ENCODE results near the gene L3MBTL4. TPM values are rescaled to one million over a fixed set of nuclear protein-coding genes. Genes with fewer than 3 reads are reported as not detected.

The L3MBTL4 gene
- total RNA-seq, 1 experiment from 2014 or later, result 0.87 TPM

- Histone ChIP-seq H3K27me3 (ENCODE audit: control insufficient read depth, insufficient read depth, low read length) (no peaks in the 10 kb centered on the region), H3K9me3 (ENCODE audit: control insufficient read depth, insufficient read depth, low read depth, low read length) (no peaks in the 10 kb centered on the region), H3K36me3 (ENCODE audit: control insufficient read depth, insufficient read depth, low read length) (no peaks in the 10 kb centered on the region), H3K27ac (ENCODE audit: low read length) (no peak overlapping the region), H3K4me1 (ENCODE audit: control insufficient read depth, insufficient read depth, low read length) (no peaks in the 10 kb centered on the region), H3K4me3 (ENCODE audit: low read depth in 2 of 2, low read length in 2 of 2) (no peak overlapping the region)
- DNase-seq (ENCODE audit: low read depth, low spot score), result no peak
- no peak for ATAC-seq
- intact Hi-C loops (cut with micrococcal nuclease; ENCODE audit: unreplicated experiment), result no loop called here
- POLR2A ChIA-PET, result no interaction called here
- CTCF ChIA-PET, result no interaction called here
- no TSS peak for BruUV-seq (replicated peaks)
- in situ Hi-C loops (cut with HindIII; ENCODE audit: low pct_unique_long_range_greater_than_20kb, low sequenced_read_pairs), result no loop called here
- TF ChIP-seq TCF7L2 (IDR thresholded peaks at IDR 0.05; ENCODE audit: low read depth, low read length) (no peak), SIN3A (IDR thresholded peaks at IDR 0.05; ENCODE audit: borderline replicate concordance, insufficient read depth, low read depth, low read length) (no peak), POLR2AphosphoS5 (IDR thresholded peaks at IDR 0.05; ENCODE audit: low read depth, low read length) (no peak)
- TF ChIP-seq, protein P1, sequence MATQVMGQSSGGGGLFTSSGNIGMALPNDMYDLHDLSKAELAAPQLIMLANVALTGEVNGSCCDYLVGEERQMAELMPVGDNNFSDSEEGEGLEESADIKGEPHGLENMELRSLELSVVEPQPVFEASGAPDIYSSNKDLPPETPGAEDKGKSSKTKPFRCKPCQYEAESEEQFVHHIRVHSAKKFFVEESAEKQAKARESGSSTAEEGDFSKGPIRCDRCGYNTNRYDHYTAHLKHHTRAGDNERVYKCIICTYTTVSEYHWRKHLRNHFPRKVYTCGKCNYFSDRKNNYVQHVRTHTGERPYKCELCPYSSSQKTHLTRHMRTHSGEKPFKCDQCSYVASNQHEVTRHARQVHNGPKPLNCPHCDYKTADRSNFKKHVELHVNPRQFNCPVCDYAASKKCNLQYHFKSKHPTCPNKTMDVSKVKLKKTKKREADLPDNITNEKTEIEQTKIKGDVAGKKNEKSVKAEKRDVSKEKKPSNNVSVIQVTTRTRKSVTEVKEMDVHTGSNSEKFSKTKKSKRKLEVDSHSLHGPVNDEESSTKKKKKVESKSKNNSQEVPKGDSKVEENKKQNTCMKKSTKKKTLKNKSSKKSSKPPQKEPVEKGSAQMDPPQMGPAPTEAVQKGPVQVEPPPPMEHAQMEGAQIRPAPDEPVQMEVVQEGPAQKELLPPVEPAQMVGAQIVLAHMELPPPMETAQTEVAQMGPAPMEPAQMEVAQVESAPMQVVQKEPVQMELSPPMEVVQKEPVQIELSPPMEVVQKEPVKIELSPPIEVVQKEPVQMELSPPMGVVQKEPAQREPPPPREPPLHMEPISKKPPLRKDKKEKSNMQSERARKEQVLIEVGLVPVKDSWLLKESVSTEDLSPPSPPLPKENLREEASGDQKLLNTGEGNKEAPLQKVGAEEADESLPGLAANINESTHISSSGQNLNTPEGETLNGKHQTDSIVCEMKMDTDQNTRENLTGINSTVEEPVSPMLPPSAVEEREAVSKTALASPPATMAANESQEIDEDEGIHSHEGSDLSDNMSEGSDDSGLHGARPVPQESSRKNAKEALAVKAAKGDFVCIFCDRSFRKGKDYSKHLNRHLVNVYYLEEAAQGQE (IDR thresholded peaks at IDR 0.05; ENCODE audit: insufficient read depth in 1 of 2, low read depth in 2 of 2, low read length in 1 of 2), result no peak
- TF ChIP-seq, protein P2, sequence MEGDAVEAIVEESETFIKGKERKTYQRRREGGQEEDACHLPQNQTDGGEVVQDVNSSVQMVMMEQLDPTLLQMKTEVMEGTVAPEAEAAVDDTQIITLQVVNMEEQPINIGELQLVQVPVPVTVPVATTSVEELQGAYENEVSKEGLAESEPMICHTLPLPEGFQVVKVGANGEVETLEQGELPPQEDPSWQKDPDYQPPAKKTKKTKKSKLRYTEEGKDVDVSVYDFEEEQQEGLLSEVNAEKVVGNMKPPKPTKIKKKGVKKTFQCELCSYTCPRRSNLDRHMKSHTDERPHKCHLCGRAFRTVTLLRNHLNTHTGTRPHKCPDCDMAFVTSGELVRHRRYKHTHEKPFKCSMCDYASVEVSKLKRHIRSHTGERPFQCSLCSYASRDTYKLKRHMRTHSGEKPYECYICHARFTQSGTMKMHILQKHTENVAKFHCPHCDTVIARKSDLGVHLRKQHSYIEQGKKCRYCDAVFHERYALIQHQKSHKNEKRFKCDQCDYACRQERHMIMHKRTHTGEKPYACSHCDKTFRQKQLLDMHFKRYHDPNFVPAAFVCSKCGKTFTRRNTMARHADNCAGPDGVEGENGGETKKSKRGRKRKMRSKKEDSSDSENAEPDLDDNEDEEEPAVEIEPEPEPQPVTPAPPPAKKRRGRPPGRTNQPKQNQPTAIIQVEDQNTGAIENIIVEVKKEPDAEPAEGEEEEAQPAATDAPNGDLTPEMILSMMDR (IDR thresholded peaks at IDR 0.05), result no peak
Observed at GRCh38 chr18:6333981-6334380, 80.7 kb downstream of the L3MBTL4 start.

DNA sequence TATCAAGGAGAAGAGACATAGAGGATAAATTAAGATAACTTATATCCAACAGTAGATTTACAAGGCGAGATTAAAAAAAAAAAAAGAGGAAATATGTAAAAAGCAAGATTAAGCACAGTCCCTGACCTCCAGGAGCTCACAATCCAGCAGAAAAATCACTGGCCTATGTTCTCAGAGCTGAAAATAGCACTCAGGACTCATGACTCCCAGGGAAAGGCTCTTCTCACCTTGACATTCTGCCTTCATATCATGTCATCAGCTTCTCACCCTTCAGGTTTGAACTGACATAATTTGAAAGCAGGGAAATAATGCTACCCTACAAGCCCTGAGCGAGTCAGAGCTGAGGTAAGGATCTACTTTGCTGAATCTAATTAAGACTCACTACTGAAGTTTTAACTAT lies 82.8 kb downstream of the L3MBTL4 start:
- H3K4me1 ChIP-seq (ENCODE audit: control insufficient read depth, insufficient read depth, low read length), result no peaks in the 10 kb centered on the region
- no peaks in the 10 kb centered on the region for H3K36me3 ChIP-seq (ENCODE audit: control insufficient read depth, insufficient read depth, low read length)
- ATAC-seq (no peak), DNase-seq (ENCODE audit: low read depth, low spot score) (no peak)
- no peak overlapping the region for H3K4me3 ChIP-seq (ENCODE audit: low read depth in 2 of 2, low read length in 2 of 2)
- no TSS peak for BruUV-seq (replicated peaks)
- CTCF ChIA-PET, result no interaction called here
- no peaks in the 10 kb centered on the region for H3K27me3 ChIP-seq (ENCODE audit: control insufficient read depth, insufficient read depth, low read length)
- intact Hi-C loops (cut with micrococcal nuclease; ENCODE audit: unreplicated experiment) (no loop called here), in situ Hi-C loops (cut with HindIII; ENCODE audit: low pct_unique_long_range_greater_than_20kb, low sequenced_read_pairs) (no loop called here)
- no peak overlapping the region for H3K27ac ChIP-seq (ENCODE audit: low read length)
- POLR2A ChIA-PET, result interaction anchor here (0.6 kb wide), 1 partner anchor 700 kb away, joined by 3 read pairs; no protein-coding TSS in a partner anchor
- TF ChIP-seq, protein P2 (IDR thresholded peaks at IDR 0.05), result no peak
- TF ChIP-seq, protein P1 (IDR thresholded peaks at IDR 0.05; ENCODE audit: insufficient read depth in 1 of 2, low read depth in 2 of 2, low read length in 1 of 2), result no peak
- no peak for TF ChIP-seq POLR2AphosphoS5 (IDR thresholded peaks at IDR 0.05; ENCODE audit: low read depth, low read length)
- no peak for TF ChIP-seq SIN3A (IDR thresholded peaks at IDR 0.05; ENCODE audit: borderline replicate concordance, insufficient read depth, low read depth, low read length)
- no peak for TF ChIP-seq TCF7L2 (IDR thresholded peaks at IDR 0.05; ENCODE audit: low read depth, low read length)
- no peaks in the 10 kb centered on the region for H3K9me3 ChIP-seq (ENCODE audit: control insufficient read depth, insufficient read depth, low read depth, low read length)

All from Panc1 (cell line).